GM12878 (cell line): ENCODE data around the gene SLC11A1.

Experiments
- BHLHE40 ChIP-seq, 2 experiments: fragments of 450-650 bp in 1 of 2; IDR thresholded peaks; 2 replicates each; pipeline ENCODE4 v1.6.1; 2011 to 2017; ENCODE audit warnings: low read depth in 2 of 2, borderline replicate concordance in 1 of 2, improper control_type of control experiment in 1 of 2, low read length in 1 of 2, mild to moderate bottlenecking in 1 of 2
- ESRRA ChIP-seq: IDR thresholded peaks from 2 replicates; pipeline ENCODE4 v1.6.1; 2012; ENCODE audit warnings: mild to moderate bottlenecking, low read length, improper control_type of control experiment
- EZH2 ChIP-seq: IDR thresholded peaks from 2 replicates; pipeline ENCODE4 v1.6.1; 2012; ENCODE audit warnings: low read depth, mild to moderate bottlenecking, control low read depth, inconsistent platforms, low read length, borderline replicate concordance; ENCODE audit not compliant: control insufficient read depth
- HCFC1 ChIP-seq: fragments of 150-350 bp; IDR thresholded peaks from 2 replicates; pipeline ENCODE4 v1.6.1; 2014; ENCODE audit warnings: low read length
- NRF1 ChIP-seq: conservative IDR thresholded peaks from 2 replicates; pipeline ENCODE4 v1.6.1; 2011; ENCODE audit warnings: mild to moderate bottlenecking, low read depth, low read length, improper control_type of control experiment
- RCOR1 ChIP-seq: conservative IDR thresholded peaks from 2 replicates; pipeline ENCODE4 v1.6.1; 2012; ENCODE audit warnings: low read depth, low read length, improper control_type of control experiment
- SIN3A ChIP-seq: IDR thresholded peaks from 2 replicates; pipeline ENCODE4 v1.6.1; 2012; ENCODE audit warnings: low read depth, low read length, improper control_type of control experiment
- TAF1 ChIP-seq: IDR thresholded peaks from 2 replicates; pipeline ENCODE4 v1.6.1; 2011; ENCODE audit warnings: mild to moderate bottlenecking, low read depth, low read length, borderline replicate concordance
- TF ChIP-seq, protein P1 (sequence below): IDR thresholded peaks from 2 replicates; pipeline ENCODE4 v1.6.1; 2012; ENCODE audit warnings: low read length, inconsistent platforms
- TF ChIP-seq, protein P2 (sequence below), 3 experiments: IDR thresholded peaks in 2 of 3; conservative IDR thresholded peaks in 1 of 3; 2 replicates each; pipeline ENCODE4 v1.5.1; 2011; ENCODE audit warnings: low read depth in 3 of 3, low read length in 3 of 3, mild to moderate bottlenecking in 3 of 3, control low read depth in 2 of 3, moderate library complexity in 2 of 3, inconsistent platforms in 1 of 3, mixed read lengths in 1 of 3; ENCODE audit not compliant: control insufficient read depth in 2 of 3, insufficient read depth in 1 of 3; ENCODE audit errors: extremely low read depth in 1 of 3

- TF ChIP-seq, protein P1, sequence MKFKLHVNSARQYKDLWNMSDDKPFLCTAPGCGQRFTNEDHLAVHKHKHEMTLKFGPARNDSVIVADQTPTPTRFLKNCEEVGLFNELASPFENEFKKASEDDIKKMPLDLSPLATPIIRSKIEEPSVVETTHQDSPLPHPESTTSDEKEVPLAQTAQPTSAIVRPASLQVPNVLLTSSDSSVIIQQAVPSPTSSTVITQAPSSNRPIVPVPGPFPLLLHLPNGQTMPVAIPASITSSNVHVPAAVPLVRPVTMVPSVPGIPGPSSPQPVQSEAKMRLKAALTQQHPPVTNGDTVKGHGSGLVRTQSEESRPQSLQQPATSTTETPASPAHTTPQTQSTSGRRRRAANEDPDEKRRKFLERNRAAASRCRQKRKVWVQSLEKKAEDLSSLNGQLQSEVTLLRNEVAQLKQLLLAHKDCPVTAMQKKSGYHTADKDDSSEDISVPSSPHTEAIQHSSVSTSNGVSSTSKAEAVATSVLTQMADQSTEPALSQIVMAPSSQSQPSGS = no peak
- TF ChIP-seq TAF1 (no peak), RCOR1 (no peak), ESRRA (no peak), EZH2 (no peak), SIN3A (no peak), BHLHE40 (IDR thresholded peaks at IDR 0.05; ENCODE audit: borderline replicate concordance in 1 of 2, low read depth in 2 of 2, low read length in 1 of 2) (no peak), HCFC1 (no peak), NRF1 (no peak)
- TF ChIP-seq, protein P2, sequence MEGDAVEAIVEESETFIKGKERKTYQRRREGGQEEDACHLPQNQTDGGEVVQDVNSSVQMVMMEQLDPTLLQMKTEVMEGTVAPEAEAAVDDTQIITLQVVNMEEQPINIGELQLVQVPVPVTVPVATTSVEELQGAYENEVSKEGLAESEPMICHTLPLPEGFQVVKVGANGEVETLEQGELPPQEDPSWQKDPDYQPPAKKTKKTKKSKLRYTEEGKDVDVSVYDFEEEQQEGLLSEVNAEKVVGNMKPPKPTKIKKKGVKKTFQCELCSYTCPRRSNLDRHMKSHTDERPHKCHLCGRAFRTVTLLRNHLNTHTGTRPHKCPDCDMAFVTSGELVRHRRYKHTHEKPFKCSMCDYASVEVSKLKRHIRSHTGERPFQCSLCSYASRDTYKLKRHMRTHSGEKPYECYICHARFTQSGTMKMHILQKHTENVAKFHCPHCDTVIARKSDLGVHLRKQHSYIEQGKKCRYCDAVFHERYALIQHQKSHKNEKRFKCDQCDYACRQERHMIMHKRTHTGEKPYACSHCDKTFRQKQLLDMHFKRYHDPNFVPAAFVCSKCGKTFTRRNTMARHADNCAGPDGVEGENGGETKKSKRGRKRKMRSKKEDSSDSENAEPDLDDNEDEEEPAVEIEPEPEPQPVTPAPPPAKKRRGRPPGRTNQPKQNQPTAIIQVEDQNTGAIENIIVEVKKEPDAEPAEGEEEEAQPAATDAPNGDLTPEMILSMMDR (IDR thresholded peaks at IDR 0.05 in 2 of 3, conservative IDR thresholded peaks at IDR 0.05 in 1 of 3; ENCODE audit: control insufficient read depth in 2 of 3, extremely low read depth in 1 of 3, insufficient read depth in 1 of 3, low read depth in 3 of 3, low read length in 3 of 3) = no peak
Observed at GRCh38 chr2:218391202-218391601, 9.1 kb downstream of the SLC11A1 start.
